ENCODE measurements around the gene ZNF674.

DNA sequence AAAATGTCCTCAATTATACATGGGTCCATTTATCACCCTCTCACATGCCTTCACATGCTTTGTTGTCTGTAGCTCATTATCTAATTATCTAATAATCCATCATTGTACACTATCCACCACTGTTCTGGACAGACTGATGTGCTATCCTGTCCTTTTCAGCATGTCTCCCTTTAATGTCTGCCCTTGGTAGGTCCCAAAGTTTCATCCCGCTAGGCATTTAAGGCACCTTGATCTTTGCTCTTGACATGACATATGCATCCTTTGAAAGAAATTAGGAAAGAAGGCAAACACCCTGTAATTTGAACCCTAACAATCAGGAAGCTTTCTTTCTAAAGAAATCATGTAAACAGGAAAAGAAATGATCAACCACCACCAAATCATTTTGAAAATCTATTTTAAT is 34.0 kb upstream of the ZNF674 start:
- no peak for TF ChIP-seq CTCF (IDR thresholded peaks at IDR 0.05; ENCODE audit: low read length)
- TF ChIP-seq EZH2 (IDR thresholded peaks at IDR 0.05; ENCODE audit: borderline replicate concordance, low read length) = no peak
